ENCODE results near the gene GPR173. TPM values are rescaled to one million over a fixed set of nuclear protein-coding genes. Genes with fewer than 3 reads are reported as not detected.
A peak's percentile ranks its signal among the peaks of the same experiment; 100 is the strongest.

The GPR173 gene
- total RNA-seq, 1 experiment from 2014 or later, result 1.6 TPM

- H3K79me2 ChIP-seq (ENCODE audit: low read length), result no peaks in the 10 kb centered on the region
- no peak overlapping the region for H3K27ac ChIP-seq (ENCODE audit: low read length)
- H3K9me2 ChIP-seq (replicated peaks; ENCODE audit: low read length), result no peaks in the 10 kb centered on the region
- H3K4me2 ChIP-seq (ENCODE audit: low read length), result peak overlapping the region; percentile 93
- POLR2A ChIA-PET (ENCODE audit: unreplicated experiment), result interaction anchor here (0.6 kb wide), 1 partner anchor 9 kb away, joined by 4 read pairs; no protein-coding TSS in a partner anchor
- no TSS peak for BruUV-seq (replicated peaks)
- no peaks in the 10 kb centered on the region for H3F3A ChIP-seq (ENCODE audit: low read length, unreplicated experiment)
- peak overlapping the region; percentile 80 for H3K4me3 ChIP-seq (ENCODE audit: low read length)
- ATAC-seq (peak; percentile 92), DNase-seq (peak; percentile 89)
- no peaks in the 10 kb centered on the region for H4K20me1 ChIP-seq (ENCODE audit: low read length)
- intact Hi-C loops (cut with micrococcal nuclease), result loop anchor here (1.0 kb wide), 2 partner anchors 17 to 21 kb away; no protein-coding TSS in a partner anchor
- H3K9ac ChIP-seq (ENCODE audit: low read length), result peak overlapping the region; percentile 49
- no peaks in the 10 kb centered on the region for H3K9me3 ChIP-seq (ENCODE audit: low read length)
- H3K27me3 ChIP-seq (ENCODE audit: low read length), result no peaks in the 10 kb centered on the region
- no peaks in the 10 kb centered on the region for H3K36me3 ChIP-seq (ENCODE audit: low read depth, low read length)
- TF ChIP-seq EZH2phosphoT487 (IDR thresholded peaks at IDR 0.05; ENCODE audit: borderline replicate concordance, low read length) (no peak), EZH2 (IDR thresholded peaks at IDR 0.05; ENCODE audit: low read length, unreplicated experiment) (no peak), CTCF (conservative IDR thresholded peaks at IDR 0.05; ENCODE audit: low read depth, low read length) (peak; percentile 82)
- H3K4me1 ChIP-seq (ENCODE audit: insufficient read depth, low read length), result peaks cover 7% of the 10 kb centered on the region; the same call in 1 of the 2 replicates
- CTCF ChIA-PET, result no interaction called here
- peak overlapping the region; percentile 96 for H2AFZ ChIP-seq (ENCODE audit: low read length)
Measured at GRCh38 chrX:53071604-53072417, 23.2 kb downstream of the GPR173 start.

- Histone ChIP-seq H3K27ac (ENCODE audit: low read length) (no peak overlapping the region), H3K4me3 (ENCODE audit: low read length) (peak overlapping the region; percentile 80), H3K27me3 (ENCODE audit: low read length) (no peaks in the 10 kb centered on the region), H4K20me1 (ENCODE audit: low read length) (no peaks in the 10 kb centered on the region), H3K9ac (ENCODE audit: low read length) (peak overlapping the region; percentile 49), H3K9me3 (ENCODE audit: low read length) (no peaks in the 10 kb centered on the region), H3K9me2 (replicated peaks; ENCODE audit: low read length) (no peaks in the 10 kb centered on the region), H3K4me2 (ENCODE audit: low read length) (peak overlapping the region; percentile 93), H2AFZ (ENCODE audit: low read length) (peak overlapping the region; percentile 96), H3K79me2 (ENCODE audit: low read length) (no peaks in the 10 kb centered on the region), H3F3A (ENCODE audit: low read length, unreplicated experiment) (no peaks in the 10 kb centered on the region), H3K4me1 (ENCODE audit: insufficient read depth, low read length) (peaks cover 7% of the 10 kb centered on the region; the same call in 1 of the 2 replicates), H3K36me3 (ENCODE audit: low read depth, low read length) (no peaks in the 10 kb centered on the region)
- ChIA-PET CTCF (no interaction called here), POLR2A (ENCODE audit: unreplicated experiment) (interaction anchor here (0.6 kb wide), 1 partner anchor 8 kb away, joined by 4 read pairs; no protein-coding TSS in a partner anchor)
- BruUV-seq (replicated peaks), result no TSS peak
- TF ChIP-seq EZH2 (IDR thresholded peaks at IDR 0.05; ENCODE audit: low read length, unreplicated experiment), result no peak
- no peak for TF ChIP-seq CTCF (conservative IDR thresholded peaks at IDR 0.05; ENCODE audit: low read depth, low read length)
- TF ChIP-seq EZH2phosphoT487 (IDR thresholded peaks at IDR 0.05; ENCODE audit: borderline replicate concordance, low read length), result no peak
- ATAC-seq (no peak; the same call in none of the 2 replicates), DNase-seq (no peak)
- intact Hi-C loops (cut with micrococcal nuclease), result no loop called here
Measured at GRCh38 chrX:53072418-53073114, 24.0 kb downstream of the GPR173 start.

All from PC-3 (cell line).